GM12878 (cell line): Measurements from ENCODE around the gene GRIN2C.

ENCODE experiments used
- BCL11A ChIP-seq: IDR thresholded peaks from 2 replicates; pipeline ENCODE4 v1.6.1; 2011; ENCODE audit warnings: low read depth, low read length
- ESRRA ChIP-seq: IDR thresholded peaks from 2 replicates; pipeline ENCODE4 v1.6.1; 2012; ENCODE audit warnings: mild to moderate bottlenecking, low read length, improper control_type of control experiment
- EZH2 ChIP-seq: IDR thresholded peaks from 2 replicates; pipeline ENCODE4 v1.6.1; 2012; ENCODE audit warnings: low read depth, mild to moderate bottlenecking, control low read depth, inconsistent platforms, low read length, borderline replicate concordance; ENCODE audit not compliant: control insufficient read depth
- MXI1 ChIP-seq: fragments of 150-350 bp; IDR thresholded peaks from 2 replicates; pipeline ENCODE4 v1.6.1; 2011; ENCODE audit warnings: low read depth, mild to moderate bottlenecking, inconsistent platforms, low read length, improper control_type of control experiment
- POLR2AphosphoS5 ChIP-seq: IDR thresholded peaks from 2 replicates; pipeline ENCODE4 v1.6.1; 2011; ENCODE audit warnings: mild to moderate bottlenecking, low read length, inconsistent platforms
- SP1 ChIP-seq: IDR thresholded peaks from one replicate; pipeline ENCODE4 v1.6.1; 2011; ENCODE audit warnings: low read depth, low read length
- ZNF24 ChIP-seq: fragments of 450-650 bp; IDR thresholded peaks from 2 replicates; pipeline ENCODE4 v1.6.1; 2017; ENCODE audit warnings: antibody characterized with exemption, mild to moderate bottlenecking
- ZSCAN29 ChIP-seq: fragments of 450-650 bp; IDR thresholded peaks from 2 replicates; pipeline ENCODE4 v1.6.1; 2017; ENCODE audit warnings: mild to moderate bottlenecking, moderate library complexity
- TF ChIP-seq, protein P1 (sequence below): IDR thresholded peaks from 2 replicates; pipeline ENCODE4 v1.6.1; 2012; ENCODE audit warnings: low read depth, low read length, improper control_type of control experiment
- TF ChIP-seq, protein P2 (sequence below), 3 experiments: IDR thresholded peaks in 2 of 3; conservative IDR thresholded peaks in 1 of 3; 2 replicates each; pipeline ENCODE4 v1.5.1; 2011; ENCODE audit warnings: low read depth in 3 of 3, low read length in 3 of 3, mild to moderate bottlenecking in 3 of 3, control low read depth in 2 of 3, moderate library complexity in 2 of 3, inconsistent platforms in 1 of 3, mixed read lengths in 1 of 3; ENCODE audit not compliant: control insufficient read depth in 2 of 3, insufficient read depth in 1 of 3; ENCODE audit errors: extremely low read depth in 1 of 3
- TF ChIP-seq, protein P3 (sequence below): IDR thresholded peaks from 2 replicates; pipeline ENCODE4 v1.6.1; 2011; ENCODE audit warnings: low read depth, mild to moderate bottlenecking, low read length, moderate library complexity, borderline replicate concordance; ENCODE audit errors: extremely low read depth

DNA sequence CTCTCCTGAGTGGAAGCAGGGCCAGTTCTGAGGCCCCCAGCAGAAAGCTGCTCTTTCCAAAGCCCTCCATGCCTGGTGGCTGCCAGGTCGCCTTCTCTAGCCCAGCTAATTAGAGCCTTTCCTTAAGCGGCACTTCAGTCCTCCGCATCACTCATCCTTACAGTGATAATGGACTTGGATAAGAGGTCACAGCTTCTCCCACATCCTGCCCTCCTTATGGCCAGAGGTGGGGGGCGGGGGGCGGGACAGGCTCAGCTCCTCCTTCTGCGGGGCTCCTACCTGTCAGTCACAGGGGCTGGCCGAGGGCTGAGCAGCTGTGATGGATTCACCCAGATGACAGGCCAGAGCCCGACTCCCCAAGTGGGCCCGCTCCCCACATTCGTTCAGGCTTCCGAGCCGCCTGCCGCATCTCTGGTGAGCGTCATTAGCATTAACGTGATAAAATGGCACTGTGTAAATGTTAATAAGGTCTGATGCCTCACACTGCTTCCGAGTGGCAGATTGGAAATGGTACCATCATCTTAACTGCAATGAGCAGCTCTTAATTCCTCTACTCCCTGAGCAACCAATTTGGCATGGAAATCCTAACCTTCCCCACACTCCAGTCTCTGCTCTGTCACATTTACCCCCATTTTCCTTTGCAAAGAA lies 41.3 kb downstream of the GRIN2C start:
- TF ChIP-seq POLR2AphosphoS5 (no peak), MXI1 (no peak), BCL11A (no peak), EZH2 (no peak), ZSCAN29 (no peak), ESRRA (no peak), ZNF24 (no peak), SP1 (no peak)
- TF ChIP-seq, protein P1, sequence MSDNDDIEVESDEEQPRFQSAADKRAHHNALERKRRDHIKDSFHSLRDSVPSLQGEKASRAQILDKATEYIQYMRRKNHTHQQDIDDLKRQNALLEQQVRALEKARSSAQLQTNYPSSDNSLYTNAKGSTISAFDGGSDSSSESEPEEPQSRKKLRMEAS, result no peak
- TF ChIP-seq, protein P2, sequence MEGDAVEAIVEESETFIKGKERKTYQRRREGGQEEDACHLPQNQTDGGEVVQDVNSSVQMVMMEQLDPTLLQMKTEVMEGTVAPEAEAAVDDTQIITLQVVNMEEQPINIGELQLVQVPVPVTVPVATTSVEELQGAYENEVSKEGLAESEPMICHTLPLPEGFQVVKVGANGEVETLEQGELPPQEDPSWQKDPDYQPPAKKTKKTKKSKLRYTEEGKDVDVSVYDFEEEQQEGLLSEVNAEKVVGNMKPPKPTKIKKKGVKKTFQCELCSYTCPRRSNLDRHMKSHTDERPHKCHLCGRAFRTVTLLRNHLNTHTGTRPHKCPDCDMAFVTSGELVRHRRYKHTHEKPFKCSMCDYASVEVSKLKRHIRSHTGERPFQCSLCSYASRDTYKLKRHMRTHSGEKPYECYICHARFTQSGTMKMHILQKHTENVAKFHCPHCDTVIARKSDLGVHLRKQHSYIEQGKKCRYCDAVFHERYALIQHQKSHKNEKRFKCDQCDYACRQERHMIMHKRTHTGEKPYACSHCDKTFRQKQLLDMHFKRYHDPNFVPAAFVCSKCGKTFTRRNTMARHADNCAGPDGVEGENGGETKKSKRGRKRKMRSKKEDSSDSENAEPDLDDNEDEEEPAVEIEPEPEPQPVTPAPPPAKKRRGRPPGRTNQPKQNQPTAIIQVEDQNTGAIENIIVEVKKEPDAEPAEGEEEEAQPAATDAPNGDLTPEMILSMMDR (IDR thresholded peaks at IDR 0.05 in 2 of 3, conservative IDR thresholded peaks at IDR 0.05 in 1 of 3; ENCODE audit: control insufficient read depth in 2 of 3, extremely low read depth in 1 of 3, insufficient read depth in 1 of 3, low read depth in 3 of 3, low read length in 3 of 3), result no peak
- TF ChIP-seq, protein P3, sequence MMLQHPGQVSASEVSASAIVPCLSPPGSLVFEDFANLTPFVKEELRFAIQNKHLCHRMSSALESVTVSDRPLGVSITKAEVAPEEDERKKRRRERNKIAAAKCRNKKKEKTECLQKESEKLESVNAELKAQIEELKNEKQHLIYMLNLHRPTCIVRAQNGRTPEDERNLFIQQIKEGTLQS, result no peak
